ENCODE measurements around the gene DSTN. TPM values are rescaled to one million over a fixed set of nuclear protein-coding genes. Genes with fewer than 3 reads are reported as not detected.

The DSTN gene
- total RNA-seq, 1 donor from 2014 or later = 233 TPM

DNA sequence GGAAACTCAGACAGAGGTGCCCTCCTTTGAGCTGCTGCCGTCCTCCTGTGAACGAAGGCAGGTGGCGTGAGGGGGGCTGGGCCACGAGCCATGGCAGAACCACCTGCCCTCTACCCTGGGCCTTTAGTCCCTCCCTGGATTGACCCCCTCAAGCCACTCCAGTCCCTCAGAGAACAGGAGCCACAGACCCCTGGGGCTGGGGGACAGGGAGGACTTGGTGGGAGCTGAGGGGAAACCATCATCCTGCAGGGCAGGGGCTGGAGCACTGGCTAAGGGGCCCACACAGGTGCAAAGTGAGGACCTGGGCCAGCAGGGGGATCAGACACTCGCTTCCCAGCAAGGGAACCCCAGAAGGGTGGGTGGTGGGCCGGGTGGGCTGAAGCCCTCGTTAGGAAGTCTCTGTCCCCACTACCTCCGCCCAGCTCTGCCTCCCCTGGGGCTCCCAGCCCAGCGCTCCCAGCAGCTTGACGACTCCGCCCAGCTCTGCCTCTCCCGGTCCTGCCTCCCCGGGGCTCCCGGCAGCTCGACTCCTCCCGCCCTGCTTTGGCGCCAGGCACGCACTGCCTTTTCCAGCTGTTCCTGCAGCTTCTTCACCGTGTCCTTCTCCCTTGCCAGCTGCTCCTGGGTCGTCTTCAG, 44.4 kb downstream of the DSTN start:
- H3K36me3 Mint-ChIP-seq (ENCODE audit: unreplicated experiment) = no peaks in the 10 kb centered on the region
- H3K4me3 Mint-ChIP-seq (ENCODE audit: unreplicated experiment) = peak overlapping the region; percentile 38
- H3K9me3 Mint-ChIP-seq (ENCODE audit: unreplicated experiment) = peaks cover 9% of the 10 kb centered on the region
- H3K4me1 Mint-ChIP-seq (ENCODE audit: low read depth, unreplicated experiment) = peaks cover 12% of the 10 kb centered on the region
- peaks cover 11% of the 10 kb centered on the region for H3K27me3 Mint-ChIP-seq (ENCODE audit: unreplicated experiment)
- peak; percentile 64 for DNase-seq
- TF ChIP-seq, protein P1, sequence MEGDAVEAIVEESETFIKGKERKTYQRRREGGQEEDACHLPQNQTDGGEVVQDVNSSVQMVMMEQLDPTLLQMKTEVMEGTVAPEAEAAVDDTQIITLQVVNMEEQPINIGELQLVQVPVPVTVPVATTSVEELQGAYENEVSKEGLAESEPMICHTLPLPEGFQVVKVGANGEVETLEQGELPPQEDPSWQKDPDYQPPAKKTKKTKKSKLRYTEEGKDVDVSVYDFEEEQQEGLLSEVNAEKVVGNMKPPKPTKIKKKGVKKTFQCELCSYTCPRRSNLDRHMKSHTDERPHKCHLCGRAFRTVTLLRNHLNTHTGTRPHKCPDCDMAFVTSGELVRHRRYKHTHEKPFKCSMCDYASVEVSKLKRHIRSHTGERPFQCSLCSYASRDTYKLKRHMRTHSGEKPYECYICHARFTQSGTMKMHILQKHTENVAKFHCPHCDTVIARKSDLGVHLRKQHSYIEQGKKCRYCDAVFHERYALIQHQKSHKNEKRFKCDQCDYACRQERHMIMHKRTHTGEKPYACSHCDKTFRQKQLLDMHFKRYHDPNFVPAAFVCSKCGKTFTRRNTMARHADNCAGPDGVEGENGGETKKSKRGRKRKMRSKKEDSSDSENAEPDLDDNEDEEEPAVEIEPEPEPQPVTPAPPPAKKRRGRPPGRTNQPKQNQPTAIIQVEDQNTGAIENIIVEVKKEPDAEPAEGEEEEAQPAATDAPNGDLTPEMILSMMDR (IDR thresholded peaks at IDR 0.05; ENCODE audit: partially characterized antibody, unreplicated experiment) = no peak
- H3K27ac Mint-ChIP-seq (ENCODE audit: unreplicated experiment) = no peak overlapping the region

DNA sequence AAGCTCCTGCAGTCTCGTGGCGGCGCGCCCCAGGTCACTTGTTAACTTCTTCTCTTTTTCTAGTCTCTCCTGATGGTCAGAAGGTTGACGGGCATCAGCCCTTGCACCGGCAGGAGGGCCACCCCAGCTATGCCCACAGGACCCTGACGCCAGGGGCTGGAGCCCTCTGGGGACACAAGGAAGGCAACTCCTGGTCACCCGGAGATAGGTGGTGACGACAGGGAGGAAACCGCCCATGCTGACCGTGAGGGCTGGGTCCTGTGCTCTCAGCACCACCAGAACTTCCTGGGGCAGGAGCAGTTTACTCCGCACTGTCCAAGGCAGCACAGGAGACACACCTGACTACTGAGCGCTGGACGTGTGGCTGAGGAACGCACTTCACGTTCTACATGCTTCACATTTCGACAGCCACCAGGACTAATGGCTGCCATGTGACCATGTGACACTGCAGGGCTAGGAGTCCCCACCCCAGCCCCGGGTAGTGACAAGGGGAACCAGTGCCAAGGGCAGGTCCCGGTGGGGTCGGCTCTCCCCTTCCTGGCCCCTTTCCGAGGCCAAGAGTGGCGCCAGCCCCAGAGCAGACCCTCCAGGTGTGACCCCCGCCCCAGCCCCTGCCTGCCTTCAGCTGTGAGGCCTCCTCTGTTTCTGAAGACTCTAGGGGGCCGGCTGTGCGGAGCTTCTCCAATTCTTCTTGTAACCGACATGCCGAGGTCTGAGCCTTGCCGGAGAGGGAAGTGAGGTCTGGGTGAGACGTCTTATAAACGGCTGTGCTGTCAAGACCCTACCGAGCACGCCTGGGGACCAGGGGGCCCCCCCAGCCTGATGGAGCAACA, 45.2 kb downstream of the DSTN start:
- TF ChIP-seq, protein P1 (IDR thresholded peaks at IDR 0.05; ENCODE audit: partially characterized antibody, unreplicated experiment) = no peak
- DNase-seq = peak; percentile 14
- Mint-ChIP-seq H3K9me3 (ENCODE audit: unreplicated experiment) (peaks cover 7% of the 10 kb centered on the region), H3K4me3 (ENCODE audit: unreplicated experiment) (peak overlapping the region; percentile 34), H3K4me1 (ENCODE audit: low read depth, unreplicated experiment) (peaks cover 7% of the 10 kb centered on the region), H3K27ac (ENCODE audit: unreplicated experiment) (no peak overlapping the region), H3K36me3 (ENCODE audit: unreplicated experiment) (no peaks in the 10 kb centered on the region), H3K27me3 (ENCODE audit: unreplicated experiment) (peaks cover 10% of the 10 kb centered on the region)

DNA sequence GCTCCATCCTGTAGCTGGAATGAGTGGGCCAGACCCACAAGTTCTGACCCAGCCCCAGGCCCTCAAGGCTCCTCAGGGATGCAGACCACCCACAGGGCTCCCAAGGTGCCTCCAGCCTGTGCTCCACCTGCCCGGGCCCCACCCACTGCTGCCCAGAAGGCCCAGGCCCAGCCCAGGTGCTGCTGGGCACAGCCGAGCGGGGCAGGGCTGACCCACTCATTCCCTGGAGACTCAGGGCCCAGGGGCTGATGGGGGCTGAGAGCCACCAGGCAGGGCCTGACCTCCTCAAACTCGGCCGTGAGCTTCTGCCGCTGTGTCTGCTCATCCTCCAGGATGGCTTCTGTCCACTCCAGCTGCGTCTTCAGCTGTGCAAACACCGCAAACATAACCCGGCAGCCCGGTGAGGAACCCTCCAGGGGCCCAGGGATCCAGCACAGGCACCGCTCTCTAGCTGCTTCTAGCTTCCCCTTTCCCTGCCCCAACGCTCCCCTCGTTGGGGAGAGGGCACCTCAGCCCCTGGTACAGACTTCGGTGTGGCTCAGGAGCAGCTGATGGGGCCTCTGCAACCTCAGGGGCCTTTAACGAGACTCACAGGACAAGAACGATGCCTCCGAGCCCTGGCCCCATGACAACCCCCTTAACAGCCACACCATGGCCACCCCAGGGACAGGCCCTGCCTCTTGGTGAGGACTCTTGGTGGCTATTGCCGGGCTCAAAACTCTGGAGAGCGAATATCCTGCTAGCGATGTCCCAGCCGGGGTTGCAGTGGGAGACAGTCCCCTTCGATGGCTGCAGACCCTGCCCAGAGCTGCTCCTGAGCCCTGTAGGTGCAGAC, 46.0 kb downstream of the DSTN start:
- TF ChIP-seq, protein P1 (IDR thresholded peaks at IDR 0.05; ENCODE audit: partially characterized antibody, unreplicated experiment) = no peak
- Mint-ChIP-seq H3K9me3 (ENCODE audit: unreplicated experiment) (peaks cover 5% of the 10 kb centered on the region), H3K36me3 (ENCODE audit: unreplicated experiment) (no peaks in the 10 kb centered on the region), H3K4me1 (ENCODE audit: low read depth, unreplicated experiment) (peaks cover 7% of the 10 kb centered on the region), H3K4me3 (ENCODE audit: unreplicated experiment) (no peak overlapping the region), H3K27me3 (ENCODE audit: unreplicated experiment) (peaks cover 9% of the 10 kb centered on the region), H3K27ac (ENCODE audit: unreplicated experiment) (no peak overlapping the region)
- DNase-seq = peak; percentile 26

DNA sequence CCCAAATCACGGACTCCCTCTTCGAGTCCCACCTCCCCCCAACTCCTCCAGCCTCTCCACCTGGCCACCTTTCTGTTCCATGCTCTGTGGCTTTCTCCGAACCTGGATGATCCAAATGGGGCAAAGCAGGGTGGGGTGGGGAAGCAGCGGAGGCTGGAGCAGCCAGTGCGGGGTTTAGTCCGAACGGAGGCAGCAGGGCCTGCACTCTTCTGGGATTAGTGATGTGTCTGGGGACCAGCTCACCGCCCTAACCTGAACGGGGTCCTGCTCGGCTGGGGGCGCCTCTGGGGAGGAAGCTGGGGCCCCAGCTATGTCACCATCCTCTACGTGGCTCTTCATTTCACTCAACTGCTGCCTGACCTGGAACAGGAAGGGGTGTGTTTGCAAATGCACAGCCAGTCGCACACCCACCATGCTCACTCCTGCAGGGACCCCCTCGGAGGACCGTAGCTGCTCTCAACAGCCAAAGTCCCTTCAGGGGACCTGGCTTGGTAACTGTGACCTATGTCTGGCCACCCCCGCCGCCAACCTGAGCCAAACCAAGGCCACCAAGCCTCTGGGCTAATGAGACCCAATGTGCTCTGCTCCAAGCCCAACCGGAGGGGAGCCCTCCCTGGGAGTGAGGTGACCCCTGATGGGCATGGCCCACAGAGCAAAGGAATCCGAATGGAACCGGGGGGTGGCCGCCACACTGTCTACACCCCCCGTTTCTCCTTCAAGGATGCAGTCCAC, 46.8 kb downstream of the DSTN start:
- no peaks in the 10 kb centered on the region for H3K36me3 Mint-ChIP-seq (ENCODE audit: unreplicated experiment)
- peaks cover 9% of the 10 kb centered on the region for H3K27me3 Mint-ChIP-seq (ENCODE audit: unreplicated experiment)
- no peak overlapping the region for H3K4me3 Mint-ChIP-seq (ENCODE audit: unreplicated experiment)
- peaks cover 5% of the 10 kb centered on the region for H3K9me3 Mint-ChIP-seq (ENCODE audit: unreplicated experiment)
- H3K4me1 Mint-ChIP-seq (ENCODE audit: low read depth, unreplicated experiment) = peaks cover 7% of the 10 kb centered on the region
- H3K27ac Mint-ChIP-seq (ENCODE audit: unreplicated experiment) = no peak overlapping the region
- TF ChIP-seq, protein P1 (IDR thresholded peaks at IDR 0.05; ENCODE audit: partially characterized antibody, unreplicated experiment) = no peak
- DNase-seq = no peak

All from glutamatergic neuron (in vitro differentiated cells).